Activated CD4-positive, CD25-positive, alpha-beta regulatory T cell treated with anti-CD3 and anti-CD28 coated beads, Interleukin-2, amount 50 U/mL, for 16 hours (primary cell): Measurements from ENCODE around the gene DMBX1.

Experiments
- DNase-seq: peaks from one replicate; pipeline ENCODE4 v3.0.0-alpha.2; 2020; ENCODE audit warnings: low read depth, low spot score

Gene DMBX1

DNA sequence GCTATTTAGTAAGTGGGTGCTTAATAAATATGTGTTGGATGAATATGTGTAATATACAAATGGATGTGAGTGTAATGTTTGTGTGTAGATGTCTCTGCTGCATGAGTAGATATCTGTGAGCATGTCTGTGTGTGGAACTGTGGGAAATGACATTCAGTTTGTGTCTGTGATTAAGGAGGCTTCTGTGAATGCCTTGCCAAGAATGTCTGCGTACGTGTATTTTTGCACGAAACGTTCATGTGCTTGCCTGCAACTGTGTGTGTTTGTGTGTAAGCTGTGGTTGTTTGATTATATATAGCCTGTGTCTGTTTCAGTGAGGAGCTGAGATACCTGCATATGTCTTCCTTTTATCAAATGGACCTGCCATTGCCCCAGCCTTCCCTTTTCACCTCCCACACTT is 13.8 kb downstream of the DMBX1 start:
- no peak for DNase-seq

DNA sequence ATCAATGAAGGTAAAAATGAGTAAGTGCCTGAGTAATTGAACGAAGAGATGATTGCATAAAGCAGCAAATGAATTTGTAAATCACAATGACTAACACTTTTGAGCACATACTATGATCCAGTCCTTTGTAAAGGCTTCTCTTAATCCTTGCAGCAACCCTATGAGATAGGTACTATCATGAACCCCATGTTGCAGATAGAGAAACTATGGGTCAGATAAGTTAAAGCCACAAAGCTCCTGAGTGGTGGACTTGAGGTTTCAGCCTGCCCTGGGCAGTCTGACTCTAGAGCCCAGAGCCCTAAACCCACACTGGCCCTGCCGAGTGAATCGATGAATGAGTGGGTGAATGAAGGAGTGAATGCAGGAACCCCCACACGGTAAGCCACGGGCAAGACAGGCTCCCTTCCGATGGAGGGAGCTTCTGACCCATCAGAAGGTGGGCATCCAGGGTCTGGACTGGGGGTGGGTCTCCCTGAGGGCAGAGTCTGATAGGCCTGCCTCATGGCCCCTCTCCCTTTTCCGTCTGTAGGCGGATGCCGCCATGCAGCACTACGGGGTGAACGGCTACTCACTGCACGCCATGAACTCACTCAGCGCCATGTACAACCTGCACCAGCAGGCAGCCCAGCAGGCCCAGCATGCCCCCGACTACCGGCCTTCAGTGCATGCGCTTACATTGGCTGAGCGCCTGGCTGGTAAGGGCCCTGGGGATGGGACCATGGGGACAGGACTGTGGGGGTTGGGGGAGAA is 17.0 kb downstream of the DMBX1 start:
- no peak for DNase-seq

DNA sequence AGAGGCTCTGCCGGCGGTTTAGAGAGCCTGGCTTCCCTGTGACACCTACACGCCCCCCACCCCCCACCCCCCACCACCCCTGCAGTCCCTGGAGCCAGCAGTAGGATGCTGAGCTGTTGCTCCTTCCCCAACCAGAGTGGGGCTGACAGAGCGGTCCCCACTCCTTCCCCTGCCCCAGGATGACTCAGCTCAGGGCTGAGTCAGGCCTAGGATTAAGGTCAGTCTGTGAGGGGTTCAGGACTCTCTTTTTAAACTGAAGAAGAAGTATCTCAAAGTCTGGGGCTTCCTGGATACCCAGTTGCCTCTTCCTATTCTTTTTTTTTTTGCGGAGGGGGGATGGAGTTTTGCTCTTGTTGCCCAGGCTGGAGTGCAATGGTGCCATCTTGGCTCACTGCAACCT is 19.1 kb downstream of the DMBX1 start:
- DNase-seq: no peak

GRCh38 chr1:46510341-46510997 is 20.8 kb downstream of the DMBX1 start:
- no peak for DNase-seq

DNA sequence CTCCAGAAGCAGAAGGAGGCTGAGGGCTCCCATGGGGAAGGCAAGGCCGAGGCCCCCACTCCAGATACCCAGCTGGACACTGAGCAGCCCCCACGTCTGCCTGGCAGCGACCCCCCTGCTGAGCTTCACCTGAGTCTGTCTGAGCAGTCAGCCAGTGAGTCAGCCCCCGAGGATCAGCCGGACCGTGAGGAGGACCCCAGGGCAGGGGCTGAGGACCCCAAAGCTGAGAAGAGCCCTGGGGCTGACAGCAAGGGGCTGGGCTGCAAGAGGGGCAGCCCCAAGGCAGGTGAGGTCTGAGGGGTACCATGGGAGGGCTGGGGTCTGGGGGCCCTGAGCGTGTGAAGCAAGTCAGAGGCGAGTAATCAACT is 21.3 kb downstream of the DMBX1 start:
- DNase-seq: no peak

- DNase-seq: no peak
Observed at GRCh38 chr1:46512135-46512791, 22.6 kb downstream of the DMBX1 start.

DNA sequence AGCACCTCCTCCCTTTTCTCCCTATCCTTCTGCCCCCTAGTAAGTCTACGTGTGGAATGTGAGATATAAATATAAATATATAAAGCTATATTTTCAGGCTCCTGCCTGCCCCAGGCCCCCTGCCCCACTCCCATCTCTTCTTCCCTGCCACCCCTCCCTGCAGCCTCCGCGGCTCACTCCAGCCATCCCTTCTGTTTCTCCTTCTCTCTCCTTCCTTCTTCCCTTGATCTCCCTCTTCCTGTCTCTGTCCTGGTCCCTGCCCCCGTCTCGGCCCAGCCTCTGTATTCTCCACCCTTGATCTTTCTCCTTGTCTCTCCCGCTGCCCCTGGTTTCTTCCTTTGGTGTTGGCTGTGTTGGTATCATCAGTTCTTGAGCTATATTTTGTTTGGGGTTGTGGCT is 23.2 kb downstream of the DMBX1 start:
- DNase-seq: no peak

DNA sequence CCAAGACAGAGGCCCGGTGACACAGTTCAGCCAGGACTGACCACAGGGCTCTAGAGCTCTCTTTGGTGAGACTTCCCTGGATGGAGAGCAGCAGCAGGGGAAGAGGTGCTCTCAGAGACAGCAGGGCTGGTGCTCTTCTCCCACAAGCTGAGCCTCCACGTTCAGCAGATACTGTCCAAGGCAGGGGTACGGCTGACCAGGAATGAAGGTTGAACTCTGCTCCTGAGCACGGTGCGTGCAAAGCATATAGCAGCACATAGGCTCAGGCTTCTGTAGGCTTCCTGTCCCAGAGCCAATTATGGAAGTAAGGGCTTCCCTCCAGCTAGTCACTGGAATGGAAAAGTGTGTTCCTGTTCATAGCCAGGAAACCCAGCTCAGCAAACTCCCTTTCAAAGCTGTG is 23.9 kb downstream of the DMBX1 start:
- no peak for DNase-seq

GRCh38 chr1:46515576-46515975 is 25.9 kb downstream of the DMBX1 start:
- DNase-seq: no peak

- no peak for DNase-seq
Observed at GRCh38 chr1:46516200-46516950, 26.7 kb downstream of the DMBX1 start.

DNA sequence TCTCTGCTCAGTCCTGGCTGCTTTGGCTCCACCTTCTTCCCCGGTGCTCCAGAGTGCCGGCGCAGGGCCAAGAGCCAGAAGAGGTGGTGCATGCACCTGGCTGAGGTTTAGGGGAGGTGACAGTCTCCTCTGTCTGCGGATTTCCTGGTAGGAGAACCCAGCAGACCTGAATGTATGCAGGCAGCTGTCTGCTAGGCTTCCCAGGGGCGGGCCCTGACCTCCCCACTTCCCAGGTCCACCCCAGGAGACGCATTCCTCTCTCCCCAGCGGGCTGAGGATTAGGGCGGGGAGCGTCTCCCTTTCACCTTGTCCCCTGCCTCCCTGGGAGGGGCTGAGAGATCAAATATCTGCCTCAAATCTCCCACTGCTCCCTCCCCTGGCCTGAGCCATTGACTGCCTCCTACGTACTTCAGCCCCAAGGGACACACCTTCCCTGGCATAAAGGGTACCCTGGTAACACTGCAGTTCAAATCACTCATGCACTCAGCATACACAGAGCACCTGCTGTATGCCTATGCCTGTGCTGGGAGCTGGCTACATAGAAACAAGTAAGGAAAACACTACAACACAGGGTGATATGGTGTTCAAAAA is 27.5 kb downstream of the DMBX1 start:
- no peak for DNase-seq

GRCh38 chr1:46517932-46518498 is 28.4 kb downstream of the DMBX1 start:
- no peak for DNase-seq

DNA sequence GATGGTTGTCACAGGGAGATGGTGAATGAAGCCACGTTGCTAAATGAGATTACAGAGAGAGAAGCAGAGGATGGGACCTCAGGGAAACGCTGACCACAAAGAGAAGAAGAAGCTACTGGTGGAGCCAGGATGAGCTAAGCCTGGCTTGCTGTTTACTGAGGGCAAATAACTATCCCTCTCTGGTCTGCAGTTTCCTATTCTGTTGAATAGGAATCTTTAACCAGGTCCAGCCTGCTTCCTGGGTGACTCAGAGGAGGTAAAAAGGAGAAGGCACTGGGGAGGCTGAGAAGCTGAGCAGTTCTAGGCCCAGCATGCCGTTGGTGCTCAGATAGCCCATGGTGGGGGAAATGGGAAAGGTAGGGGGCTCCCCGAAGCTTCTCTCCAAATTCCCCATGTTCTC is 29.6 kb downstream of the DMBX1 start:
- no peak for DNase-seq

GRCh38 chr1:46520063-46520911 is 30.7 kb downstream of the DMBX1 start:
- no peak for DNase-seq

DNA sequence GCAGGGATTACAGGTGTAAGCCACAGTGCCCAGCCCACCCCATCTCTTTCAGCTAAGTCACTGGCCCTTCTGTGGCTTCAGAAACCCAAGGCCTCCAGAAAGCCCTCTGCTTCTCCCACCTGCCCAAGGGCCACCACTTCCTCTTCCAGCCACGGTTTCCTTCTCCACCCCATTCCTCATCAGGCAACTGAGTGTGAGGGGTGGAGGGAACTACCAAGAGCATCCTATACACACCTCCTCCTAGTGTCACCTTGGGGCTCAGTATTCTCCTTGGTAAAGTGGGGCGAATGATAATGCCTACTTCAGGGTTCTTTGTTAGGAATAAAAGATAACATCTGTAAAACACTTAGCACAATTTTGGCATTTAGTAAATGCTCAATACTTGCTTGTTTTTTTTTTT is 31.8 kb downstream of the DMBX1 start:
- DNase-seq: no peak

DNA sequence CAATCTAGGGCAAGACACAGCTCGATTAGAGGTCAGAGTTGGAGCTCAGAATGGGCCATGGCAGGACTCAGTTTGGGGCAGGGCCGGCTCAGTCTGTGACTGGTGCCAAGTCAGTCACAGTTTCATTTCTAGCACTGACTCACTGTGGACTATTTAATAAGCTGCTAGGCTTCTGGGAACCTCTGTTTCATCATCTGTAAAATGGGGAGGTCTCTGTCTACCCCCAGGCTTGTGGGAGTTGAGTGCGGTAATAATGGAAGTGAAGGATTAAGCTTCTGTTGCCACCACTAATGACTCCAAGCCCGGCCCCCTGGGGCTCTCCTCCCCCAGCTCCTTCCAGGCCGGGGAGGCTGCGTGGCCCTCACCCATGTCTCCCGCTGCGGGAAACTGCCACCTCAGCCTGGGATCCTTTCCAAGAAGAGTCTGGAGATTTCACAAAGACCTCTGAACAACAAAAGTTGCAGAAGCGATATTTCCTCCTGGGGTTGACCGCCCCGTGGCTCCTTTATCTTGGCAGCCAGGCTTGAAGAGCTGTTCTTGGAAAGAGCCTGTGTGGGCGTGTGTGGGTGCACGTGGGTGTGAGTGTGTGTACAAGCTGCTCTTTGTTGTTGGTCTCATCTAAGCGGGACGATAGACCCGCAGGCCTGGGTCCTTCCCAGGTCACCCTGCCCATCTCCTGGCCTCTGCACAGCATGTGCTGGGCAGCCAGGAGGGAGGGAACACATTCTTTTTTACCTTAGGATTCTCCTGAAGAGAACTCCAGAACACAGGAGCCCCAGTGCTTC is 32.7 kb downstream of the DMBX1 start:
- no peak for DNase-seq

DNA sequence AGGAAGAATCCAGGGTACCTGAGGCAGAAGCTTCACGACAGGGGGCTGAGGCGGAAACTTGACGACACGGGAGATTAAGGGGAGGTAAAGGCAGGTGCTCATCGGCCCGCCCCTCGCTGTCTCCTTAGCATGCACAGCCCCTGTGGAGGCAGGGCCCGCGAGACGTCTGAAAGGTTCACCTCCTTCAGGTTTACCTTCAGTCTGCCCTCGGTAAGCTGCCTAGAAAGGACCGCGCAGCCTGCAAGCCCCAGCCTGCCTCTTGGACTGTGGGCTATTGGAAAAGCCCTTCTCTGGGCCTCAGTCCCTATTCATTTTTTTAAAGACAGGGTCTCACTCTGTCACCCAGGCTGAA is 33.3 kb downstream of the DMBX1 start:
- DNase-seq: no peak

DNA sequence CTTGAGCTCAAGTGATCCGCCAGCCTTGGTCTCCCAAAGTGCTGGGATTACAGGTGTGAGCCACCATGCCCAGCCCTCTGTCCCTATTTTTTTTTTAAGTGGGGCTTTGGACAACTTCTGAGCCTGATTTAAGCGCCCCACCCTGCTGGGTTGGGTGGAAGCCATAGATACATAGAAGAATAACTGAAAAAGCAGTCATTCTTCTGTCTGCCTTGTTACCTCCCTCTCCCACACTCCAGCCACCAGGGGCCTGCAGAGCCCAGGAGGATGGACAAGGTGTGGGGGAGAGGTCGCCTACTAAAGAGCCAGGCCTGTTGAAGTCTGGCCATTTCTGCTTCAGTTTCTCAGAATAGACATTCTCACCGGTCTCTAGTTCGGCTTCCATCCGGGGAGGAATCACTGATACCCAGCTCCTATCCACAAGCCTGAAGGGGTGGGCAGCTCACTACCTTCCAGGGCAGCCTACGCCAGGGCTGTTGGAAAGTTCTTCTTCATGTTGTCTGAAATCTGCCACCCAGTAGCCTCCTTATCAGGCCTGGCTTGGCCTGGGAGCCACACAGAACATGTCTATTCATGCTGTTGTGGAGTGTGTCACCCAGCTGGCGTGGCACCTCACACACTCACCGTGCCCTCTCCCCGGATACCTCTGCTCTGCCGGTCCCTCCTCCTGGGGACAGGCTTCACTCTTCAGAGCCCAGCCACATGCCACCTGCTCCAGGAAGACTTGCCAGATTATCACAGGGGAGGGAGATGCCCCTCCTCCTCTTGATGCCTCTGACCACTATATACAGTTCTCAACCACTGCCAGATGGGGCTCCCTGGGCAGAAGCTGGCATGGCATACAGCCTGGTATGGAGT is 34.1 kb downstream of the DMBX1 start:
- DNase-seq: no peak

GRCh38 chr1:46524843-46525242 is 35.2 kb downstream of the DMBX1 start:
- DNase-seq: no peak
